ENCODE measurements around the gene STAT3. TPM values are rescaled to one million over a fixed set of nuclear protein-coding genes. Genes with fewer than 3 reads are reported as not detected.

STAT3 gene
- 100 to 1,000 TPM; 128 to 131 TPM for total RNA-seq

DNA sequence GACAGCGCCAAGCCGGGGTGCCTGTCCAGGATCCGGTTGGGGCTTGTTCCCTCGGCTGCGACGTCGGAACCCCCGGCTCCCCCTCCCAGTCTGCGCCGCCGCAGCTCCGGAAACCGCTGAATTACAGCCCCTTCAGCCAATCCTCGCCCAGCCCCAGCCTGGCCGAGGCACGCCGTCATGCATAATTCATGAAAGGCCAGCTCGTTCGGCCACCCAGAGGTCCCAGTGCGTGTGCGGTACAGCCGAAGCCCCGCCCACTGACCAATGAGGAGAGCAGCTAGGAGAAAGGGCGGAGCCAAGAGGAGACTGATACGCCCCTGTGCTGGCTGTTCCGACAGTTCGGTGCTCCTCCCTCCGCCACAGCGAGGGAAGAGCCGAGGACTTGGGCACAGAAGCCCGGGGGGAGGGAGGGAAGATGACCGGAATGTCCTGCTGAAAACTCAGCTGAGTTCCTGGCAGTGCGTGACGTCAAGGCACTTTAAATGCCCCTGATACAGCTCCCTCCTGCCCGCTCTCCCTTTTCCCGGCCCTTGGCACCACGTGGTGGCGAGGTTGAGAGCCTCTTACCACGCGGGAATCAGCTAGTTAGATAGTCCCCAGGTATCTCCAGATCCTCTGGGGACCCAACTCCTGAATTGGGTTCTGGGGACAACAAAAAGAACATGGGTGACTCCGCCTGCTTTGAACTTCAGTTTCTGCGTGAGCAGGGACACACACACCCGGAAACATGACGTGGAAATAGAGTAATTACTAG lies at the start of gene STAT3:
Gene STAT3 (minus strand): TSS at position 62 of the 754 bp plus-strand sequence. CDS start 39,926 bp downstream, outside the sequence.
- POLR2A ChIA-PET: interaction anchor here (0.8 to 2.1 kb wide), 21 partner anchors 9 to 700 kb away, joined by 3 to 14 read pairs (median 5); partner anchors contain the start of genes DHX58, EIF1 and MLX
- H3K4me3 Mint-ChIP-seq: peak within 1 kb of the TSS; percentile 94
- no peaks in the 10 kb centered on the region for H3K27me3 Mint-ChIP-seq
- peaks cover 7% of the 10 kb centered on the region for H3K36me3 Mint-ChIP-seq
- DNase-seq (peak; percentile 100), ATAC-seq (ENCODE audit: low read depth) (peak; percentile 93)
- H3K27ac Mint-ChIP-seq: peak within 1 kb of the TSS; percentile 99
- no peaks in the 10 kb centered on the region for H3K9me3 Mint-ChIP-seq
- peaks cover 41% of the 10 kb centered on the region for H3K4me1 Mint-ChIP-seq

DNA sequence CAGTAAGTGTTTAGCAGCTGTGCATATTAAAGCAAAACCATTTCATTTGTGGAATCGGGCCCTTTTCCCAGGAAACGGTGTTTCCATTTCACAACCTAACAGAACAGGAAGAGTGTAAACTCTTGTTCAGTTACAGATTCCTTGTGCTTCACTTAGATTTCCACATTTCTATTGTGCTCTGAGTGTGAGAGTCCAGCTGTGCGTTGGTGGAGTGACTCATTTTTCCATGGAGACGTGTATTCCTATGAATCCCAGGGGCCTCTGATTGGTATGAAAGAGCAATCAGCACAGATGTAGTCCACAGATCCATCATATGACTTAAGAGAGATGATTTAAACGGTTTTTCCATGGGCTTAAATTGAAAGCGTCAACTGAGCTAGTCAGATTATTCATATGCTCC lies 48.1 kb upstream of the STAT3 start:
- peaks cover 13% of the 10 kb centered on the region for H3K27me3 Mint-ChIP-seq
- ATAC-seq (ENCODE audit: low read depth) (no peak), DNase-seq (no peak)
- H3K4me1 Mint-ChIP-seq: peaks cover under 1% of the 10 kb centered on the region
- POLR2A ChIA-PET: no interaction called here
- H3K36me3 Mint-ChIP-seq: no peaks in the 10 kb centered on the region
- no peaks in the 10 kb centered on the region for H3K9me3 Mint-ChIP-seq
- no peak overlapping the region for H3K4me3 Mint-ChIP-seq
- no peak overlapping the region for H3K27ac Mint-ChIP-seq

DNA sequence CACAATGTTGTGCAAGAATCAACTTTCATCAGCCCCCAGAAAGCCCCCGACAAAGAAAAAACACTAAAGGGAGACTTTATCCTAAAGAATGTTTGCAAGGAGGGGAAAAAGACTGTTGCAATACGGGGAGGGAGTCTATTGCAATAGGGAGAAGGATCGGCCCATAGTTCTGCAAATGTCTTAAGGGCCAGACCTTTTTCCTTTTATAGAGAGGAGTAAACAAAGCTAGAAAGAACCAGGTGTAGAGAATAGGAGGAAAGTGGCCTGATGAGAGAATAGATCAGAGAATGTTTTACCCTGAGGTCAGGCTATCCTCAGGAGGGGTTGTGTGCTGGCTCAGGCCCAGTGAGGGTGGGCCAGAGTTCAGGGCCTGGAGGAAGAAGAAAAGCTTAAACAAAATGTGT lies 43.5 kb upstream of the STAT3 start:
- H3K36me3 Mint-ChIP-seq: no peaks in the 10 kb centered on the region
- peaks cover 27% of the 10 kb centered on the region for H3K27me3 Mint-ChIP-seq
- no peak overlapping the region for H3K4me3 Mint-ChIP-seq
- POLR2A ChIA-PET: no interaction called here
- H3K27ac Mint-ChIP-seq: no peak overlapping the region
- no peaks in the 10 kb centered on the region for H3K9me3 Mint-ChIP-seq
- DNase-seq (no peak), ATAC-seq (ENCODE audit: low read depth) (no peak)
- no peaks in the 10 kb centered on the region for H3K4me1 Mint-ChIP-seq

DNA sequence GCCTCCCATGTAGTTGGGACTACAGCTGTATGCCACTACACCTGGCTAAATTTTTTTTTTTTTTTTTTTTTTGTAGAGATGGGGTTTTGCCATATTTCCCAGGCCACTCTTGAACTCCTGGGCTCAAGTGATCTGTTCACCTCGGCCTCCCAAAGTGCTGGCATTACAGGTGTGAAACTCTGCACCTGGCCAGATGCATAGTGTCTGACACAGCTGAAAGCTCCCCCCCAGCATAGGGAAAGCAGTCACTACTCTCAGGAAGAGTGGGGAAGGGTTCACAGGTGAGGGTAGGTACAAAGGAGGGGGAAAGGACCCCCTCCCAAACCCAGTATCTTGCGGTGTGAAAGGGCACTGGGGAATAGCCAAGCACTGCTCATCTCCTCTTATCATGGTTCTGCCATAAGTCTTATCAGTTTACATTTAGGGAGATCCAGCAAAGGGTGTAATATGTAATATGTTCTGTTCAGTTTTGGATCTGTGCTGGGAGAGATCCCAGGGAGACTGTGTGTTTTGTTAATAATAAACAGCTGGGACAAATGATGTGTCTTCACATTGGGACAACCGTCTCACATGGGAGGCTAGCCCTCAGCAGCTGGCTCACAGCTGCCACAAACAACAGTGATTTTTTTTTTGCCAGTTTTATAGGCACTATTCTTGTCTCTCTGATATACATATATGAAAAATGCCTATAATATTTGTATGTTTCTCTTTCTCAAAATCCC lies 41.6 kb upstream of the STAT3 start:
- no peaks in the 10 kb centered on the region for H3K9me3 Mint-ChIP-seq
- POLR2A ChIA-PET: interaction anchor here (0.6 kb wide), 1 partner anchor 100 kb away, joined by 3 read pairs; no protein-coding TSS in a partner anchor

DNA sequence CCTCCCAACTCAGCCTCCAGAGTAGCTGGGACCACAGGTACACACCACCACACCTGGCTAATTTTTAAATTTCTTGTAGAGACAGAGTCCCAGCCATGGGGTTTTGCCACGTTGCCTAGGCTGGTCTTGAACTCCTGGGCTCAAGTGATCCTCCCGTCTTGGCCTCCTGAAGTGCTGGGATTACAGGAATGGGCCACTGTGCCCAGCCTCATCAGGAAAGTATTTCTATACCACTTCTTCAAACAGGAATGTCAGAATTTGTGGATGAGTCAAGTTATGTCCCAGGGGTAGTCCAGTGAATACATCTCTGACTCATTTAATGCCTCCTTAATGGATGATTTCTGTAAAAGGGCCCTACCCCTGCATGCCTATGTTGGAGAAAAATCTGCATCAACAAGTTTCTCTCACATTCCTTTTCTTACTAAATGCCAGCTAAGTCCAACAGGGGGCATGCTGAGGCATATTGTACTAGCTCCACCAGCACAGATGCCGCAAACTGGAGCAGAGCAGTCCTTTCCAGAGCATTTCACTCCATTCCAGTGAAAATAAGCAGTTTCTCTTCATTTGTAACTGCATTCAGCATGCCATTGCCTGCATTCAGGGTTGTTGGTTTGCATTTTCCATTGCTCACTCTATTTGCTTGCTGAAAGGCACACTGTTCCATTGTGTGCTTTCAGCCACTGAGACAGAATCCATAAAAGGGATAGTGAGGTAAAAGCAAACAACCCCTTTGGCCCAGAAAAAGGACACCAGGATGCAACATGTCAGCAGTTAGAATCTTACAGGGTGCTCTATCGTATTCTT lies 40.1 kb upstream of the STAT3 start:
- H3K27me3 Mint-ChIP-seq: peaks cover 46% of the 10 kb centered on the region
- no peak for DNase-seq
- no peaks in the 10 kb centered on the region for H3K4me1 Mint-ChIP-seq
- H3K36me3 Mint-ChIP-seq: no peaks in the 10 kb centered on the region
- H3K4me3 Mint-ChIP-seq: no peak overlapping the region
- peak; percentile 56 for ATAC-seq (ENCODE audit: low read depth)
- no peak overlapping the region for H3K27ac Mint-ChIP-seq
- H3K9me3 Mint-ChIP-seq: no peaks in the 10 kb centered on the region
- POLR2A ChIA-PET: interaction anchor here (0.6 kb wide), 1 partner anchor 180 kb away, joined by 4 read pairs; no protein-coding TSS in a partner anchor

More for the DNA sequence above, 41.6 kb upstream of the STAT3 start:
- Mint-ChIP-seq H3K36me3 (no peaks in the 10 kb centered on the region), H3K27me3 (peaks cover 34% of the 10 kb centered on the region), H3K4me1 (no peaks in the 10 kb centered on the region), H3K27ac (no peak overlapping the region), H3K4me3 (no peak overlapping the region)
- no peak for ATAC-seq (ENCODE audit: low read depth)
- DNase-seq: no peak

DNA sequence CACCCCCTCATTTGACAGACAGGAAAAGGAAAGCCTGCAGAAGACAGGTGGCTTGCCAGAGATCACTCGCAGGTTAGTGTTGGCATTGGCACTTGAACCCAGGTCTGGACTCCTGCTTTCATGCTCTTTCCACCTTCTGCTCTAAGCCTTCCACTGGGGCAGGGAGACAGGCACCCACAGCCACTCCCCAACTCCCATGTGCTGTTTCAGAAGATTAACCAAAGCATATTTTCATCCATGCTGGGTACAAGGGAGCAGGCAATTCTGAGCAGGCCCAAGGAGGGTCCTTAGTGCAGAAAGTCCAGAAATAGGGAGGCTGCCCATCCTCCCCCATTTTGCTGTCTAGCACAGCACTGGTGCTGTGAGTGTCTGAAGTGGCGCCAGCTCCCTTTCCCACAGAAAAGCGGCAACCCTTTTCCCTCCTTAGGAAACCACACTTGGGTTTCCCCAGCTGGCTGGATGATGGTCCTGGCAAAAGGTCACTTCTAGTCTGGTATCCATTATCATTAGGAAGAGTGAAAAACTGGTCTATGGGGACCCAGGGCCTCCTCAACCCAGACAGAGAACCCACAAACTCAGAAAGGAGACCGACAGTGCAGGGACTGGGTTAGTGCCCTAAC lies 36.9 kb upstream of the STAT3 start:
- POLR2A ChIA-PET: no interaction called here
- Mint-ChIP-seq H3K9me3 (no peaks in the 10 kb centered on the region), H3K4me3 (no peak overlapping the region), H3K4me1 (peaks cover 8% of the 10 kb centered on the region), H3K36me3 (no peaks in the 10 kb centered on the region), H3K27ac (no peak overlapping the region), H3K27me3 (peaks cover 57% of the 10 kb centered on the region)
- DNase-seq: no peak
- no peak for ATAC-seq (ENCODE audit: low read depth)

DNA sequence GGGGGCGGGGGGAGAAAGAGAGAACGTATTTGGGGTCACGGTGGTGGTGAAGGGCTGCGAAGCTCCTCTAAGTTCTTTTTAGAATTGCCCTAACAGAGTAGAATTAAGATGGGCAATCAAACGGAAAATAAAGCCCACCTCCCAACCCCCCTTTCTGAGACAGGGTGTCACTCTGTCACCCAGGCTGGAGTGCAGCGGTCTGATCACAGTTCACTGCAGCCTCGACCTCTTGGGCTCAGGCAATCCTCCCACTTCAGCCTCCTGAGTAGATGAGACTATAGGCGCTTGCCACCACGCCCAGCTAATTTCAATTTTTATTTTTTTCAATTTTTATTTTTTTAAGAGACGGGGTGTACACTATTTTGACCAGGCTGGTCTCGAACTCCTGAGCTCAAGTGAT lies 35.5 kb upstream of the STAT3 start:
- no peaks in the 10 kb centered on the region for H3K9me3 Mint-ChIP-seq
- H3K4me1 Mint-ChIP-seq: peaks cover 11% of the 10 kb centered on the region
- ATAC-seq (ENCODE audit: low read depth) (no peak), DNase-seq (no peak)
- H3K27me3 Mint-ChIP-seq: peaks cover 62% of the 10 kb centered on the region
- POLR2A ChIA-PET: interaction anchor here (0.7 kb wide), 1 partner anchor 65 kb away, joined by 3 read pairs; no protein-coding TSS in a partner anchor
- H3K27ac Mint-ChIP-seq: no peak overlapping the region
- H3K4me3 Mint-ChIP-seq: peak overlapping the region; percentile 88
- H3K36me3 Mint-ChIP-seq: no peaks in the 10 kb centered on the region

DNA sequence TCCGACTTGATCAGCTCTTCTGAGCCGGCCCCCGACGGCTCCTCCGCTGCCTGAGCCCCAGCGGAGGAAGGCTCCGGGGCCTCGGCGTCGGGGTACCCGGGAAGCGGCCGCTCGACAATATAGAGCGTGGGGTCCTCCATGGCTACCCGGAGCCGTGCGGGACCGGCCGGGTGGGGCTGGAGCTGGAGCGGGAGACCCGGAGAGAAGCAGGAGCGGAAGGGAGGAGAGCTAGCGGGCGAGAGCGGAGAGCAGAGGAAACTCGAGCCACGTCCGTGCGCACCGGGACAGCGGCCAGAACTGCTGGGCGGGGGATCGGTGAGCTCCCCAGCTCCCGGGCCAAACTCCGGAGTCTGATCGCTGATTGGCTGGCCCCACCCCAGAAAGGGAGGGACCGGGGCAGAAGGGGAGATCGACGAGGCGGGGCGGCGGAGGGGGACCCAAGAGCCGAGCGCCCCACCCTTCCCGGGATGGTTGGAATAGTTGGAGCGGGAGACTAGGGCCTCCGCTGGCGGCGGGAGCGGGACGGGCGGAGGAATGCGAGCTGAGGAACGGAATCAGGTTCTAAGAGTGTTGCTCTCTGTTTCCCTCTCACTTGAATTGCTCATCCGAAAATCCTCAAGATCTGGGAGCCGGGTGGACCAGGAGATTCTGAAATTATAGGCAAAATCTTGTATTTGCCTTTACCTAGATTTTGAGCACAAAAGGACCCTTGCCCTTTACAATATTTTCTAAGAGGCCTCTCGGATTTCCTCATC lies 34.9 kb upstream of the STAT3 start, which contains the start of gene CAVIN1:
Gene CAVIN1 (minus strand): TSS at position 299 of the 755 bp plus-strand sequence. CDS start 159 bp downstream, at position 140.
- ATAC-seq (ENCODE audit: low read depth) (peak; percentile 24), DNase-seq (peak; percentile 58)
- peaks cover 11% of the 10 kb centered on the region for H3K4me1 Mint-ChIP-seq
- peaks cover 62% of the 10 kb centered on the region for H3K27me3 Mint-ChIP-seq
- H3K27ac Mint-ChIP-seq: peak within 1 kb of the TSS; percentile 49
- H3K9me3 Mint-ChIP-seq: no peaks in the 10 kb centered on the region
- POLR2A ChIA-PET: interaction anchor here (1.4 kb wide), 1 partner anchor 144 kb away, joined by 4 read pairs; the partner anchor contains the start of gene MLX
- H3K4me3 Mint-ChIP-seq: peak within 1 kb of the TSS; percentile 88
- H3K36me3 Mint-ChIP-seq: no peaks in the 10 kb centered on the region

DNA sequence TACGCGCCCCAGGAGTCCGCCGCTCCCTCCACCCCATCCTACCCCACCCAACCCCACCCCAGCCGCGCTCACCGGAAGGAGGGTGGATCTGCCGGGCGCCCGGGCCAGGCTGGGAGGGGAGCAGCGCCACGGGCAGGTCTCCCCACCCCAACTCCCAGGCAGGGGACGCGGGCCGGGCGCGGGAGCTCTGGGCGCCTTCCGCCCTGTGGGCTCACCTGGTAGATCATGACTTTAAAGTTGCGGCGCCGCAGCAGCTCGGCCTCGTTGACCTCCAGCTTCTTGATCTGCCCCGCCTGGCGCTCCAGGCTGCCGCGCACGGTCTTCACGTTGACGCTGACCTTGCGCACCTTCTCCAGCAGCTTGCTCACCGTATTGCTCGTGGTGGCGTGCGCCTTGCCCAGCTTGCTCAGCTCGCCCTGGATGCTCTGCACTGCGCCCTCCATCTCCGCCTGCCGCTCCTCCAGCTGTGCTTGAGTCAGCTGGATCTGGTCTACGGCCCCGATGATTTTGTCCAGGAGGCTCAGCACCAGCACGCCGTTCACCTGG lies 34.2 kb upstream of the STAT3 start:
- Mint-ChIP-seq H3K27ac (peak overlapping the region; percentile 49), H3K4me3 (peak overlapping the region; percentile 88), H3K36me3 (no peaks in the 10 kb centered on the region), H3K9me3 (no peaks in the 10 kb centered on the region), H3K4me1 (peaks cover 11% of the 10 kb centered on the region), H3K27me3 (peaks cover 59% of the 10 kb centered on the region)
- POLR2A ChIA-PET: interaction anchor here (1.4 kb wide), 1 partner anchor 145 kb away, joined by 4 read pairs; the partner anchor contains the start of gene MLX
- peak; percentile 61 for DNase-seq
- peak; percentile 68 for ATAC-seq (ENCODE audit: low read depth)

DNA sequence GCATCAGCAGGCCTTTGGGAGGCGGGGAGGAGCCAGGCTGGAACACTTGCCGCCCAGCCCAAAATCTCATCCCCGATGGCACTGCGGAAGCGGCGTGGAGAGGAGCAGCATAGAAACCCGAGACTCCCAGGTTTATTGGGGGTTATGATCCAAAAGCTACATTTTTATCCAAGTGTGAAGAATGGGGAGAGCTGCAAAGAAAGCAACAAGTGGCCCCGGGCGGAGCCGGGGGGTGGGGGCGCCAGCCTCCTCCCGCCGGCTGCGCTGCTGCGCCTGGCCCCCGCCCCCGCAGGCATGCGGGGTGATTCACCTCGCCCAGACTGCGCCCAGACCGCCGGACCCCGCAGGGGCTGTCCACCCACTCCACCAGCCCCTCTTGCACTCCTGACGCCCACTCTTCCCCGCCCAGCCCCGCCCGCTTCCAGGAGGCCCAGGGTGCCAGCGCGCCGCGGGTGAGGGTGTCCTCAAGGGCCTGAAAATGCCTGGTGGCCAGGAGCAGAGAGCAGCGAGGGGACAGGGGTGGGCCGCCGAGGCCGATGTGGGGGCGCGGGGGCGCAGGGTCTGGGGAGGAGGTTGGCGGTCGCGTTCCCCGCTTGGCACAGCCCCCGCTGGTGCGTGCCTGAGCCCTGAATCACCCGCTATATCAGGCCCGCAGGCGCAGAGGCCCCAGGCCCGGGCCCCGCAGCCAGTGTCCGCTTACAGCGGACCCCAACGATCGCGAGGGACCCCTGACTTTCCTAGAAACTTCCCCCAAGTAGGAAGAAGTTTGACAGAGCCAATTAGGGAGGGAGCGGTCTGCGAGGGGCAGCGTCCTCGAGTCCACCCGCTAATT lies 33.5 kb upstream of the STAT3 start:
- Mint-ChIP-seq H3K4me3 (peak overlapping the region; percentile 79), H3K4me1 (peaks cover 11% of the 10 kb centered on the region), H3K36me3 (no peaks in the 10 kb centered on the region), H3K27ac (no peak overlapping the region), H3K9me3 (no peaks in the 10 kb centered on the region), H3K27me3 (peaks cover 54% of the 10 kb centered on the region)
- ATAC-seq (ENCODE audit: low read depth) (peak; percentile 19), DNase-seq (peak; percentile 49)
- POLR2A ChIA-PET: interaction anchor here (1.4 kb wide), 1 partner anchor 145 kb away, joined by 4 read pairs; the partner anchor contains the start of gene MLX

DNA sequence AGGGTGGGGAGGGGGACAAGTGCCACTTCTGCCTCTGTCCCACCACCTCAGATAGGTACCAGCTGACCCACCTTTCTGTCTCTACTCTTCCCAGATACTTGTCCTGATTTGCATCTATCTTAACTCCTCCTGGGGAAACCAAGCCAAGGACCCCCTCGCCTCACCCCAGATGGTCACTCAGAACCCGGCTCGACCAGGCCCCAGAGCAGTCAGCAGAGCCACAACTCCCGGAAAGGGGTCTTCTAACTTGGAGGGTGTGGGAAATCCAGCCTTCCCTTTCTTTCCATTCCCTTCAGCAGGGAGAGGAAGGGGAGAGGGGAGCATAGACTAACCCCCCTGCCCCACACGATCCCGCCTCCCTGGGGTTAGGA lies 32.9 kb upstream of the STAT3 start:
- H3K4me1 Mint-ChIP-seq: peaks cover 11% of the 10 kb centered on the region
- no peaks in the 10 kb centered on the region for H3K9me3 Mint-ChIP-seq
- H3K4me3 Mint-ChIP-seq: peak overlapping the region; percentile 59
- no peak overlapping the region for H3K27ac Mint-ChIP-seq
- H3K36me3 Mint-ChIP-seq: no peaks in the 10 kb centered on the region
- ATAC-seq (ENCODE audit: low read depth) (no peak), DNase-seq (no peak)
- H3K27me3 Mint-ChIP-seq: peaks cover 51% of the 10 kb centered on the region
- POLR2A ChIA-PET: no interaction called here
